Measurements from ENCODE around the gene UXS1. TPM values are rescaled to one million over a fixed set of nuclear protein-coding genes. Genes with fewer than 3 reads are reported as not detected.
A peak's percentile ranks its signal among the peaks of the same experiment; 100 is the strongest.
"Not testable (repeated sequence)": the region's sequence is repeated elsewhere in the genome, so short reads cannot be mapped to it uniquely, and the experiment has no call there.

UXS1 gene
- 29.4 TPM for polyA plus RNA-seq (2013, experiment 1 of 2; ENCODE audit: insufficient read length)
- polyA plus RNA-seq (2013, experiment 2 of 2; ENCODE audit: insufficient read length): 20.9 TPM

DNA sequence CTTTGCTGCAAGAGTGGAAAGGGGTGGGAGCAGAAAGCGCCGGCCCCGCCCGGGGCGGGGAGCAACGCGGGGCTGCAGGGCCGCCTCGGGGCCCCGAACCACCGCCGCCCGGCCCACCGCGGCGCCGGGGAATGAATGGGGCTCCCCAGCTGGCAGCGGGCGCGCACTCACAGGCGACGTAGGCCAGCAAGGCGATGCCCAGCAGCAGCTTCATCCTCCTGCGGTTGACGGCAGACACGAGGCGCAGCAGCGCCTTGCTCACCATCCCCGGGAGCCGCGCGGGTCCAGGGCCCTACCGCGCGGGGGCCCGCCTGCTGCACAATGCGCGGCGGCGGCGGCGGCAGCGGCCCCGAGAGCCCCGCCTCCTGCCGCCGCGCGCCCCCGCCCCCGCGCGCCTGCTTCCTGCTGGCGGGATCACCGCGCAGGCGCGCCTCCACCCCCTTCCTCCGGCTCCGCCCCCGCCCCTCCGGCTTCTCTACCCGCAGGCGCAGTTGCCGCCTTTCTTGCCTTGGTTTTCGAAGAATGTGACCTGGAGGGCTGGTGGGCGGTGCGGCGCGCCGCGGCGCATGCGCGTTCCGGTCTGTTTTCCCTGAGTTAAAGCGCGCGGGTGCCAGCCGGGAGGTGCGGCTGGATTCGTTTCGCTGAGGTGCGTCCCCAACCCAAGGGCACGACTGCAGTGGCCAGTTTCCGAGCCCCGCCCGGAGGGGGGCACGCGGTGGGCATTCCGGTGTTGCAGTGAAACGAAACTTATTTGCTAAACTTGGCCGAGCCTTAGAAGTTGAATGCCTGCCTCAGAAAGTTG is at the start of gene UXS1:
UXS1 (minus strand) TSS at position 325 of the 802 bp plus-strand sequence; CDS start at position 265, 60 bp downstream.
- DNase-seq: peak; percentile 96

DNA sequence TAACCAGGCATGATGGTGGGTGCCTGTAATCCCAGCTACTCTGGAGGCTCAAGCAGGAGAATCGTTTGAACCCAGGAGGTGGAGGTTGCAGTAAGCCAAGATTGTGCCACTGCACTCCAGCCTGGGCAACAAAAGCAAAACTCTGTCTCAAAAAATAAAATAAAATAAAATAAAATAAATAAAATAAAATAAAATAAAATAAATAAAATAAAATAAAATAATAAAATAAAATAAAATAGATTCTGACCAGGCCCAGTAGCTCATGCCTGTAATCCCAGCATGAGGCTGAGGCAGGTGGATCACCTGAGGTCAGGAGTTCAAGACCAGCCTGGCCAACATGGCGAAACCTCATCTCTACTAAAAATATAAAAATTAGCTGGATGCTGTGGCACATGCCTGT is 45.4 kb upstream of the UXS1 start:
- DNase-seq: not testable (repeated sequence)

DNA sequence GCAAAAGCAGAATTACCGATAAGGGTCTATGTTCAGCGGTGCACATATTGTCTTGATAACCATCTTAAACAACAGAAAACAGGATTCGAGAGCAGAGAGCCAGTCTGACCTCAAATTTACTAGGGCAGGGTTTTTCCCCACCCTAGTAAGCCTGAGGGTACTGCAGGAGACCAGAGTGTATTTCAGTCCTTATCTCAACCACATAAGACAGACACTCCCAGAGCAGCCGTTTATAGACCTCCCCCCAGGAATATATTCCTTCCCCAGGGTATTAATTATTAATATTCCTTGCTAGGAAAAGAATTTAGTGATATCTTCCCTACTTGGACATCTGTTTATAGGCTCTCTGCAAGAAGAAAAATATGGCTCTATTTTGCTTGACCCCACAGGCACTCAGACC is 41.3 kb upstream of the UXS1 start:
- not testable (repeated sequence) for DNase-seq

DNA sequence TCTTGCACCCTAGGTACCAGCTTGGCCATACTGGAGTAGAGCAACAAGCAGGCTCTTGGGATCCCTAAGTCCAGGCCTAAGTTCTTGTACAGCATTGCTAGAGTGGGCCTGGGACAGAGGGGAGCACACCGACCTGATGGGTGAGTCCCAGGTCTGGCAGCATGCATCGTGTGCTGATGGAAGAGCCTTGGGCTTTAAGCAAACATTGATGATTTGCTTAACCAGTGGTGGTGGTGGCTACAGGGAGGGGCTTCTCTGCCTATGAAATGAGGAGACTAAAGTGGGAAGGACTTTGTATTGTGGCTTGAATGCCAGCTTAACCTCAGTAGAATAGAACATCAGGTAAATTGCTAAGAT is 39.2 kb upstream of the UXS1 start:
- DNase-seq: no peak

DNA sequence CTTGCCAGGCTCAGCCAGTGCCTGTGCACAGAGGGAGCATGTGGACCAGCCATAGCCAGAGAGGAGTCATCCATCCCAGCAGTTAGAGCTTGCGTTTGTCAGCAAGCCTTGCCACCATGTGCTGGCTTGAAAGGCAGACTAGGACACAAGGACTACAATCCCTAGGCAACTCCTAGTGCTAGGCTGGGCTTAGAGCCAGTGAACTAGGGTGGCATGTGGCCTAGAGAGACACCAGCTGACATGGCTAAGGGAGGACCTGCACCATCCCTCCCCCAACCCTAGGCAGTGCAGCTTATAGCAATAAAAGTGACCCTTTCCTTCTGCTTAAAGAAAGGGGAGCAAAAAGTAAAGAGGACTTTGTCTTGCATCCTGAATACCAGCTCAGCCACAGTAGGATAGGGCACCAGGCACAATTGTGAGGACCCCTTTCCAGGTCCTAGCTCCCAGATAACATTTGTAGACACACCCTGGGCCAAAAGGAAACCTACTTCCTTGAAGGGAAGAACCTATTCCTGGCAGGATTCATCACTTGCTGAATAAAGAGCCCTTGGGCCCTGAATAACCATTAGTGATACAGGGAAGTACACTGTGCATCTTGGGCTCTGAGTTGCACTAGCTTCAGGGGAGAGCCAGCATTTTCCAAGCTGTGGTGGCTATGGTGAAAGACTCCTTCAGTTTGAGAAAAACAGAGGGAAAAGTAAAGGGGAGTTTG is 38.7 kb upstream of the UXS1 start:
- DNase-seq: no peak

DNA sequence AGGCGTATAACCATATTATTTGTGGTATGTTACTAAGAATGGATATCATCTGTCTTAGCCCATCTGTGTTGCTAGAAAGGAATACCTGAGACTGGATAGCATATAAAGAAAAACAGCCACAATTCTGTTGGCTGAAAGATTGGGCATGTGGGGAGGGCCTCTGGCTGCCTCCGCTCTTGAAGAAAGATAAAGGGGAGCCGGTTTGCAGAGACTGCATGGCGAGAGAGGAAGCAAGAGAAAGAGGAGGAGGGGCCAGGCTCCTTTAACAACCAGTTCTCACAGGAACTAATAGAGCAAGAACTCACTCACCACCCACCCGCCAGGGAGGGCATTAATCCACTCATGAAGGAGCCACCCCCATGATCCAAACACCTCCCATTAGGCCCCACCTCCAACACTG is 29.2 kb upstream of the UXS1 start:
- DNase-seq: no peak

DNA sequence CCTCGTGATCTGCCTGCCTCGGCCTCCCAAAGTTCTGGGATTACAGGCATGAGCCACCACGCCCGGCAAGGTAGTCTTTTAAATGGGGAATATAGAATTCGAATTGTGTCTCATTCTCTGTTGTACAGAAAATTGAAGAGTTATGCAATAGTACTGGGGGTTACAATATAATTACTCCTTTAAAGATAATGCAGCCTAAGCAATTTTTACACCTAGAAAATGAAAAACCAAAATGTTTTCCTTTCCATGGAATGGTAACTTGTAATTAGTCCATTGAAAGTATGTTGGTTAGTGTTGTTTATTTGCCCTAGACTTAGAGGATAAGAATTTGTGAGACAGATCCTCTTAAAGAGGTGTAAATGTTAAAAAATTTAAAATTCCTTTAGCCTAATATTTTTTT is 28.0 kb upstream of the UXS1 start:
- not testable (repeated sequence) for DNase-seq

DNA sequence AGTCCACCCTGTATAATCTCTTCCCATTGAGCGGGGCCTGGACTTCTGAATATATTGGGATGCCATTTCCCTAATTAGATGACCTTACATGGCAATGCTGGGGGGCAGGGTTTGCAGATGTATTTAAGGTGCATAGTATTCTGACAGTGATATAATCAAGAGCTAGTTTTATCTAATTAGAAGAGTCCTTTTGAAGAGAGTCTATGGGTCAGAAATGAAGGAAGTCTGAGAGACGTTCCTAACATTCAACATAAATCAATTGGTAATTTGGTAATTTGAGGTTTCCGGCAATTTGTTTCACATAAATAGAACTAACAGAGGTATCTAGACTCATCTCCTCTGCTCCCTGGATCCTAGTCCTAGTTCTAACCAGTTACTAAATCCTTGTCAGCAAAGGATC is 25.7 kb upstream of the UXS1 start:
- DNase-seq: no peak

DNA sequence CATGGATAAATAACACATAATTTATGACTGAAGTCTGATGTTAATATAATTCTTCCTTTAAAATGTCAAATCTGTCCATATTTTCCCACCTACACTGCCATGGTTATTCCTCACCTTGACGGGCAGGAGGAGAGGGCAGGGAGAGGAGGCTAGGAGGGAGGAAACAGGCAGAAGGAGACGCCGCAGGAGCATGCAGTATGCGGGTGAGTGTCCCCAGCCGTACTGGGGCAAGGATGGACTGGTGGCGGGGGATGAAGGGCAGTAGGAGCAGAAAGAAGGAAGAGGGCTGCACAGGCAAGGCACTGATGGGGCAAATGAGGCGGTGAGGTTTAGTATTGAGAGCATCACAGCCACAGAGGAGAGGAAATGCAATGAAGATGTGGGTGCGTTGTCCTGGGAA is 25.1 kb upstream of the UXS1 start:
- not testable (repeated sequence) for DNase-seq

DNA sequence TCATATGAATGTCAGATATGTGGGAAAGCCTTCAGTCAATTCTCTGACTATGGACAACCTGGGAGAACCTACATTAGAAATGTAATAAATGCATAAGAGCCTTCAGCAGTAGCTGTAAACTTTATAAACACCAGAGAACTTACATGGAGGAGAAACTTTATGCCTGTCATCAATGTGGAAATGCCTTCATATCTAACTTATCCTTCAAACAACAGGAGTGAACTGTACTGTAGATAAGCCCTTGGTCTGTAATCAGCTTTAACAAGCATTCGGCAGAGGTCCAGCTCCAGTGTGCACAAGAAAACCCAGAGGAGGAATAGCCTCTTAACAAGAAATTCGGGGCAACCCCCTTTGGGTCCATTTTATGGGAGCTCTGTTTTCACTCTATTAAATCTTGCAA is 14.8 kb upstream of the UXS1 start:
- no peak for DNase-seq

DNA sequence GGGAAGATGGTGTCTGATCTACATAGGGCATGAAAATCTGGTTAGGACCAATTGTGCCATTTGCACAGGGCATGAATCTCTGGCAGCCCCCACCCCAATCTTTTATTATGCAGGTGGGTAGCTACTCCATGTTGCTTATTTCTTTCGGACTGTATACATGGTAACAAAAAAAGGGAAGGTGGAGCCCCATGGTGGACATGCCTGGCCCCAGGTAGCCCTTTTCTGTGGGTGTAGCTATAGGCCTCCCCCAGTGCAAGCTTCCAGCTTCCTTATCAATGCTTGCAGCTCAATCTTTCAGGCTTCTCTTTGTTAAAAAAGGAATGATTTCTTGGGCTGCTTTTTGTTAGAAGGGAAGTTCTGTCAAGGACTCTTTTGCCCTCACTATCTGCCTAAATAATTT is 14.3 kb upstream of the UXS1 start:
- DNase-seq: no peak

DNA sequence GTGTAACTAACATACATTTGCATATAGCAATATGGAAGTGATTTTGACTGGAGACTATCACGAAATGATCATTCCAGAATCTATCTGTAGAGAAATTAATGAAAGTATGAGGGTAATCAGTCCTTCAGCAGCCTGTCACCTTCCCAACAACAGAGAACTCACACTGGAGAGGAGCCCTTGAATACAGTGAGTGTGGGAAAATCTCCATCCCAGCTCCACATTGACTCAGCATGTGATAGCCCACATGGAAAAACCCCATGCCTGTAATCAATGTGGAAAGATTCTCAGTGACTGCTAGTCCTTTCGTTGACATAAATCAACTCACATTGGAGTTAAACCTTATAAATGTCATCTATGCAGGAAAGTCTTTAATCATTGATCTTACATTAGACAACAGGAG is 13.1 kb upstream of the UXS1 start:
- DNase-seq: no peak

DNA sequence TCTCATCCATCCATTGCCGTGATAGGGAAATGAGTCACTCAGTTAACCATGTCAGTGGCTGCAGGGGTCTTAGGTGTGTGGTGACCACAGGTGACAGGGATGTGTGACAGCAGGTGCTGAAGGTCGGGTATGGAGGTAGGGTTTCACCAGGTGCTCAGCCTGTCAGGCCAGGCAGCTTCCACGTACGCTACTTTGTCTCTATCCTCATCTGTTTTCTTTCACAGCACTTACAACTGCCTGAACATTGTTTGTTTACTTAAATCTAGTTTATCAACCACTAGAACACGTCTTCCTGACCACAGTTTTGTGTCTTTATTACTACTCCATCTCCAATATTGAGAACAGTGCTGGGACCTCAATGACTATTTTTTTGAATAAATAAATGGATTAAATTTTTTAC is 11.4 kb upstream of the UXS1 start:
- no peak for DNase-seq

DNA sequence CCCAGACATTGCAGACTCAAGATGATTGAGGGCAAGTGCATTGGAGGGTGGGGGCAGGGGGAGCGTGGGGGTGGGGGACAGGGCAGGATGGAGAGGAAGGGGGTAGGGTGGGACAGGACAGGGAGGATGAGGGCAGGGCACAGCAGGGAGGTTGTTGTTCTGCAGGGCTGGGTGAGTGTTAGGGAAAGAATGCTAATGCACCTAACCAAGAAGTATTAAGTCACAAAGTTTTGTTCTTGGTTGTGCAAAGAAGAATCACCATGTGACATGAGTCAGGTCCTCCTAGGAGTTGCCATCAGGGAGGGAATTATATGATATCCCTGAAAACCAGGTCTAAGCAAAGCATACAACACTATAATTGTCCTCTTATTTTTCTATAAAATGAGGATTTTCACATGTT is 10.4 kb upstream of the UXS1 start:
- DNase-seq: not testable (repeated sequence)

DNA sequence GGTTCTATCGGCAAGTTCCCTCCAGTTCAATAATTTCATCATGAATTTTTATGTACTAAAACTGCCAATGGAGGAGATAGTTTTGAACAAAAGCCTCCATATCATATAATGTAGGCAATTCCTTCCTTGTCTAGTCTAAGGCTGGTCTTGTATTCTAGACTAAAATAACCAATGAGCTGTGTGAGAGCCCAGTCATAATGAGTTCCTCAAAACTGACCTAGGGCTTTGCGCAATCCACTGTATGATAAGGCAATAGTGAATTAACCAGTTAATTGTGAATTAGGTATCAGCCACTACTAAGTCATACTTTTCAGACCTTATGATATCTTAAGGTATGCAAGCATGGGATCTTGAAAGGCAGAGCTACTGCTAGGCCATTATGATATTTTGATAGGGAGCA is 7.6 kb upstream of the UXS1 start:
- no peak for DNase-seq

DNA sequence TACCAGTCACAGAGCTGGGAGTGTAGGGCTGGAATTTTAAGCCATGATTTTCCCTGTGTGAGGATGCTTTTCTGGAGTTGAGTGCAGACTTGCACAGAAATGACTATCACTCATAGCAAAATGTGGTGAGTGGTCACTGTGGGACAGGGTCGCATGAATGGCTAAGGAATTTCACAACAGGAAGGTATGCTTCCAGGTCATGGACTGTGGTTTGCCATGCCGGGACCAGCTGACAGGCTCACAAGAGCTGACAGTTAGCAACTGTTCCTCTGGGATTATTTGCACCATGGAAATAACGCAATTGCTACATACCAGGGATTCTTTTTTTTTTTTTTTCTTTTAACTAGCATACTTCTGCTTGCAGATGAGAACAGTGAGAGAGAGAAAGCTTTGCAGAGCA is 3.8 kb upstream of the UXS1 start:
- DNase-seq: peak; percentile 93

DNA sequence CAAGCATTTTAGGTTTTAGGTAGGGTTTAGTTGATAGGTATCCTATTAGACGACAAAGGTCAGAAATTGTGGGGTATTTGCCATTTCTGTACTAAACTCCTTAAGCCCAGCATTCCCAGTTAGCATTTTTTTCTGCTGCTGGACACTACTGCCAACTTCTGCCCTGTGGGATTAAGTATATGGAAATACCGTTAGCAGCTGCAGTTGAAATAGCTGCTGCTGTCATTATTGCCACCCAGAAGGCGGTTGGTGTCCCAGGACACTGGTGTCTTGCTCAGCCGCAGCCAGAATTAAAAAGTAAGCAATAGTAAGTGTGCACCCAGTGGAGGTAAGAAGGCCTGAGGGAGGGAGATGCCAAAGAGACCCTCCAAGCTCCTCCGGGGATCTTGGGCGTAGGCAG is 1.9 kb upstream of the UXS1 start:
- no peak for DNase-seq

DNA sequence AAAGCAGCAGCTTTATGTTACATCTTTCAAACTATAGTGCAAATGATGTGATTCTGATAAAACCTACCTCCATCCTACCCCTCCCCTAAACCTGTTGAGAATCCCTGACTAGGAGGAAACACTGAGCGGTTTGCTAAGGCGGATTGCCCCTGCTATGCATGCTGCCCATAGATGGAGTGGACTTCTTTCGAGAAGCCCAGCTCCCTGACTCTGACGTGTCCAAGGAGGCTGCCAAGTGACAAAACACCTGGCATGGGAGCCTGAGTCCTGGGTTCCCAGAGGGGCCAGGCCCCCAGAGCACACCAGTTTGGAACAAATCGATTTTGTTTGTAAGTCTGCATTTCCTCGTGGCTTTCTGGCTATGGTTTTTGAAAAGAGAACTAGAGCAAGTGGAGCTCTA is 1.4 kb upstream of the UXS1 start:
- DNase-seq: no peak

DNA sequence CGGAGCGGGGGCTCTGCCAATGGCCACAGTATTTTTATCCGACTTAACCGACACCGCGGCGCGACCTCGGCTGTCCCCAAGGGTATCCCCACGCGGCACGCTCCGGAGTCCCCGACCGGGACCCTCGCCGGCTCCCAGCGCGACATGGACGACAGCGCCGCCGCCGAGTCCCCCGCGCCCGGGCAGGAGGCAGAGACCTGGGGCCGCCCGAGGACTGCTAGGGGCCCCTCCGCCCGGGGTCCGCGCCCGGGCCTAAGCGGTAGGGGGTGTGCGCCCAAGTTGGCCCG is 468 bp downstream of the UXS1 start:
- DNase-seq: no peak

DNA sequence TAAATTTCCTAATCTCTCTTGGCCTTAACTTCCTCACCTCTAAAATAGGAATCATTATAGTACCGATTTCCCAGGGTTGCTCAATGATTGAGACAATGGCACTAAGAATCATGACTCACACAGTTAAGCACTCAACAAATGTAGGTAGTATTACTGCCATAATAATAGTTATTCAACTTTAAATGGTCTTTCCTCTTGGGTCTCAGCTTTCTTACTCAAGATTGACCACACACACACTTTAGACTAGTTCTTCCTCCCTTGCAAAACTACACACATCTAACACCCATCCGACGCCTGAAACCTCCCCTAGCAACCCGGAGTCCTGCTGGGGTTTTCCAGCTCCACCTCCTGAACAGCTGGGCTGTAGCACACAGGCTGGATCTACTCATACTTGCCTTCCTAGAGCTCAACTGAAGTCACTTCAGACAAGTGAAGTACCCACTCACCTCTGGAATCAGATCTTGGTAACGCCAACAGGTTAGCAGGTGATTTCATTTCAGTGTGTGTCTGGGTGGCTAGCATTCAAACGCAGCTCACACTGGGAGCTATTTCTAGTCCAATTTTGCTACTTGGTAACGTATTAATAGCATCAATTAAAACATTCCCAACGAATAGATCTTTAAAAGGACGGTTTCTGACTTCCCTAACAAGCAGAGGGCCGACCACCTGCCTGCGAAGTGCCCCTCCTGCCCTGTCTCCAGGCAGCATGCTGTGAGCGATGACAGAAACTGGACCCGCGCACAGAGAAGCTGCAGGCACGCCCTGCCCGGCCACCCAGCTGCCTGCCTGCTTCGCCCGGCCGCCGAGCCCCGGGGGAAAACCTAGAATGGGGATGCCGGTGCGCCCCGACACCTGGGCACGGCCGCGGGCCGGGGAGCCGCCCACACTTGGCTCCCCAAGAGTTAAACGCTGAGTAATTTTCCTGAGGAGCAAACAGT is 1.1 kb downstream of the UXS1 start:
- peak; percentile 65 for DNase-seq

DNA sequence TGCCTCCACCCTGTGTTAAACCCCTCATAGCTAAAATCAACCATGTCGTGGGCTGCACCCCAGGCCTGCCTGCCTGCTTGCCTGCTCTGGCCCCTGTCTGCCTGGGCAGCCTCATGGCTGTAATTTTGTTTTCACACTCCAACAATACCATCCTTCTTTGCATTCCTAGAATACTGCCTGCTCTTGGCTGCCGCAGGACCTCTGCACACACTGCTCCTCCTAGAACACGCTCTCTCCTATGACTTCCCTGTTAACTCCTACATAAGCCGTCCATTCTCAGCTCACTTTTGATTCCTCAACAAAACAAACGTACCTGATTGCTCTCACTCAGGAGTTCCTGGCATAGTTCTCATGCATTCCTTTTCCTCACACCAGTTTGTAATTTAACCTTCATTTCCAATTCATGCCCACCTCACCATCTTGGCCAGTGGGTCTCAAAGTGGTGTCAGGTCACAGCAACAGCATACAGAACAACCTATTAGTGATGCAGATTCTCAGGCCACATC is 2.5 kb downstream of the UXS1 start:
- DNase-seq: no peak

DNA sequence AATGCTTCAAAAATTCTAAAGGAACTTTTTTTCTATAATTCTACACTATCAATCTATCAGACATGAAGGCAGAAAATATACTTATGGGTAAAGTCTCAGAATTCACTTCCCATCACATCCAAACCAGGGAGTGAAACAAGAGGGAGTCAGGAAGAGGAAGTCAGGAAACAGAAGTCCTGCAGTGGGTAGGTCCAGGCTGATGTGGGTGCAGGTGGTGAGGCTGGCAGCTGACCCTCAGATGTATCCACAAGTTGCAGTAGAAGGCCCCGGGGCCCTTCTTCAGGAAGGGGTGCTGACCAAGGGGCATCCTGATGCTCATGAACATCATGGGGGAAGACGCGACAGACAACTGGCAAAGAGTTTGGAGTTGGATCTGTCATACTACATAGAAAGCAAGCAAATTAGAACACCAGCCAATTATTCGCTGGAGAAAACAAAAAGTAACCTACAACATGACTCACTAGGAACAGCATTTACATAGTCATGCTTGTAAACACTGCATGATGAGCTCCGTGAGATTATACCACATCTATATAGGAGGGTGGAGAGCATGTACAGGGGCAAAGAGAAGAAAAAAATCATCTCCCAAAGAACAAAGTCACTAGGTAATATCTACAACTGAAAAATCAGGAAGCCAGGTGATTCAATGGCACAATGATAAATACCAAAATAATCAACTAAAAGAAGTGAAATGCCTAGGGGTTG is 4.2 kb downstream of the UXS1 start:
- DNase-seq: no peak

Data from fibroblast of skin of back (primary cell).